Posterior vena cava (tissue), 2 donors: ENCODE results near the gene L1CAM. TPM values are rescaled to one million over a fixed set of nuclear protein-coding genes. Genes with fewer than 3 reads are reported as not detected.

Source experiments
- DNase-seq: peaks from one replicate; pipeline ENCODE4 v3.0.0-alpha.2; 2020; ENCODE audit warnings: low spot score
- intact Hi-C, 2 donors: fragments of 100-400 bp; cut with DNase I; formaldehyde crosslinking; loops; one replicate each; pipeline versions ENCODE4 v1.14.1 to v1.14.2; 2022 to 2023
- long read RNA-seq, 2 donors: library from polyadenylated mRNA; unstranded; transcript quantifications; one replicate each; pipeline ENCODE4 v2.0.0, GENCODE V29; 2020 to 2021
- total RNA-seq, 2 donors: library from RNA; stranded (reverse); fragmentation: NEBNext Ultra II Directional; extraction: Animal tissue kit (Norgen Biotek cat#: 25700); gene quantifications; one replicate each; pipeline ENCODE4 v1.2.1, GENCODE V29; 2021
- donor health status: DM: yes; HTN: yes; CAD: no.
- donor health status: DM: yes; HTN: yes; CAD: no.

The L1CAM gene
- total RNA-seq: 1 to 10 TPM; 3.8 to 4.4 TPM
- long read RNA-seq, donor 1, partial matches to known transcripts: 1 of 1 reads
- long read RNA-seq, donor 1, other reads (novel, unspliced or antisense): 0 of 1 reads
- long read RNA-seq, donor 2, partial matches to known transcripts: 3 of 3 reads
- long read RNA-seq, donor 2, other reads (novel, unspliced or antisense): 0 of 3 reads

DNA sequence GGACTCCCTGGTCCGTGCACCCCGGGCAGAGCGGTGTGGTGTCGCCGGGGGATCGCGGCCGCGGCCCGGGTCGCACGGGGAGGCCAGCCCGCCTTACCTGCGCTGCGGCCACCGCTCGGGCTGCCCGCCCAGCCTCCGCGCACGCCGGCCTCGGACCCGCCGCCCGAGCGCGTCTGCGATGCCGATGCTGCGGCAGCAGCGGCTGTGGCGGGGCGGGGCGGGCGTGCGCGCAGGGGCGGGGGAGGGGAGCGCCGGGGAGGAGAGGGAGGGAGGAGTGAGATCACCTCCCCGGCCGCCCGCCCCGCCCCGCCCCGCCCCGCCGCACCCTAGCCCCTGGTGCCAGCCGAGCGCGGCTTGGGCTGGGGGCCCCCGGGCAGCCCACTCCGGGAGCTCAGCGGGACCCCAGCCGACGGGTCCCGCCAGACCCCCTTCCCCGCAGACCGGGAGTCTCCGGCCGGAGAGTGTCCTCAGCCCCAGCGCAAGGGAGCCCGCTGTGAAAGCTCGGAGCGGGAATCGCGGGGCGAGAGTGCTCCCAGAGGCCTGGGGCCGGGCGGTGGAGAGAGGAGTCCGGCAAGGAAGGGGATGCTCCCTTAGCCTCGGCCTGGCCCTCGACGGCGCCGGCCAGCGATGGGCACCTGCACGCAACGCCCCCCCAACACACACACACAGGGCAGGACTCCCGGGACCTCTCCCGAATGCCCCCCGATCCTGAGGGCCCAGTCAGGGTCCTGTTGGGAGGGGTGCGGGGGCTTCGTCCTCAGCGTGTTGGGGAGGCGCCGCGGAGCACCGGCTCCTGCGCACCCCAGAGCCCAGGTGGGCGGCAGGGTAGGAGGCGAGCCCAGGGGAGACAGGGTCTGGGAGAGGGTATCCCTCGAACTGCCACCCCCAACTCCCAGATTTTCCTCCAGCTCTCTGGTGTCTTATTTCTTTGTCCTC, at the start of gene L1CAM:
TSS of gene L1CAM (minus strand) at position 206 of the 936 bp plus-strand sequence. CDS start 10,337 bp downstream, outside the sequence.
- no peak for DNase-seq
- intact Hi-C loops: no loop called here

DNA sequence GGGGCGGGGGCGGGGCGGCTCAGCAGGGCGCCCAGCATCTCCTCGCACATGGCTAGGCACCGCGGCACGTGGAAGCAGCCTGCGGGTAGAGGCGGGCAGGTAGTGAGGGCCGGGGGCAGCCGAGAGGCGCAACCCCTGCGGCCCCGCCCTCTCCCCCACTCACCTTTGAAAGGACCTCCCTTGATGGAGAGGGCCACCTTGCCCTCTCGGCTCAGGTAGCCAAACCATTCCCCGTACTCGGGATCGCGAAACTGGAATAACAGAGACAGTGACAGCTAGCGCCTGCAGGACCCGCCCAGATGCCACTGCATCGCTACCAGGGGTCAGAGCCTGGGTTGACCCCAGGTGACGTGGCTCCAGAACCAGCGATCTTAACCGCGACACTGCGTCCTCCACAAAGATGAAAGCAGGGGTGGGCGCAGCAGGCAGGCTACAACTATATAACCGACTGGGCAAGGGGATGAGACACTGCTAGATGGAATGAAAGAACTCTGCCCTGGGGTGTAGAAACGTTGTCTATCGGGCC, 49.4 kb upstream of the L1CAM start:
- intact Hi-C loops: no loop called here
- DNase-seq: no peak

DNA sequence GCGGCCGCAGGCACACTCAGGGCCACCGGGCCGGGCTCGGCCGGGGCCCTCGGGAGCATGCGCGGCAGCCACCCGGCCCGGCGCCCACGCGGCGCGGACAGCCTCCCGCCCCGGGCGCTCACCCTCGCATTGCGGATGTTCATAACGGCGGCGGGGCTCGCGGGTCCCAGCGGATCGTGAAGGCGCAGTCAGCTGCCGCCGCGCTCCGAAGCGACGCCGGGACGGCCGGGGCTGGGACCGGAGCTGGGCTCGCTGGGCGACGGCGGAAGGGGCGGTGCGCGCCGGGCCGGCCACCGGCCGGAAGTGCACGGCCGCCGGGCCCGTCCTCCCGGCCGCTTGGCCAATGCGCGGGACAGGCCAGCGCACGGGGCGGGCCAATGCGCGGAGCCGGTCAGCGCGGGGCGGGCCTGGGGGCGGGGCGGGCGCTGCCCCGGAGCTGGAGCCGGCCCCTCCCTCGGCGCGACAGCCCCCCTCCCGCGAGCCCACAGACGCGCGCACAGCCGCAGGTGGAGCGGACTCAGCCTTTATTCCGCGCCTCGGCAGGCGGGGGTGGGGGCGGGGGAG, 48.9 kb upstream of the L1CAM start, which contains the start of gene NAA10:
TSS of gene NAA10 (minus strand) at position 276 of the 564 bp plus-strand sequence. CDS start at position 143, 133 bp downstream.
- intact Hi-C loops: no loop called here
- DNase-seq: peak; percentile 91

GRCh38 chrX:153934148-153934761, 48.3 kb upstream of the L1CAM start:
- DNase-seq: no peak
- intact Hi-C loops: no loop called here

DNA sequence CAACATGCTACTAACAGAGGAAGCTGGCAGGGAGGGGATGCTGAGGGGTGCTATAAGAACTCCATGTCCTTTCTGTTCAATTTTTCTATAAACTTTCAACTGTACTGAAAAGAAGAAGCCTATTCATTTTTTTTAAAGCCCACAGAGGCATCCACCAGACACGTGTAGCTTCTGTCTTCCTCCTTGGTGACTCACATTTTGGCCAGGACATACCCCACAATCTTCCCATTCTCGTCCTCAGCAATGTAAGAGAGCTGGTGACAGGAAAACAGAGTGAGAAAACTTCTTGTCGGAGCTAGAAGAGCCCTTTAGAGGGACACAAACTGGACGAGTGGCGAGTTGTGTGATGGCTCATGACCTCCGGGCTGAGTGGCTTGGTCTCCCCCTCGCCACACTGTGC, 47.8 kb upstream of the L1CAM start:
- intact Hi-C loops: no loop called here
- DNase-seq: no peak

- DNase-seq: no peak
- intact Hi-C loops: no loop called here
Observed at GRCh38 chrX:153932220-153932915, 46.4 kb upstream of the L1CAM start.

- DNase-seq: no peak
- intact Hi-C loops: no loop called here
Observed at GRCh38 chrX:153931748-153932147, 45.8 kb upstream of the L1CAM start.

- intact Hi-C loops: no loop called here
- no peak for DNase-seq
Observed at GRCh38 chrX:153931151-153931550, 45.2 kb upstream of the L1CAM start.

DNA sequence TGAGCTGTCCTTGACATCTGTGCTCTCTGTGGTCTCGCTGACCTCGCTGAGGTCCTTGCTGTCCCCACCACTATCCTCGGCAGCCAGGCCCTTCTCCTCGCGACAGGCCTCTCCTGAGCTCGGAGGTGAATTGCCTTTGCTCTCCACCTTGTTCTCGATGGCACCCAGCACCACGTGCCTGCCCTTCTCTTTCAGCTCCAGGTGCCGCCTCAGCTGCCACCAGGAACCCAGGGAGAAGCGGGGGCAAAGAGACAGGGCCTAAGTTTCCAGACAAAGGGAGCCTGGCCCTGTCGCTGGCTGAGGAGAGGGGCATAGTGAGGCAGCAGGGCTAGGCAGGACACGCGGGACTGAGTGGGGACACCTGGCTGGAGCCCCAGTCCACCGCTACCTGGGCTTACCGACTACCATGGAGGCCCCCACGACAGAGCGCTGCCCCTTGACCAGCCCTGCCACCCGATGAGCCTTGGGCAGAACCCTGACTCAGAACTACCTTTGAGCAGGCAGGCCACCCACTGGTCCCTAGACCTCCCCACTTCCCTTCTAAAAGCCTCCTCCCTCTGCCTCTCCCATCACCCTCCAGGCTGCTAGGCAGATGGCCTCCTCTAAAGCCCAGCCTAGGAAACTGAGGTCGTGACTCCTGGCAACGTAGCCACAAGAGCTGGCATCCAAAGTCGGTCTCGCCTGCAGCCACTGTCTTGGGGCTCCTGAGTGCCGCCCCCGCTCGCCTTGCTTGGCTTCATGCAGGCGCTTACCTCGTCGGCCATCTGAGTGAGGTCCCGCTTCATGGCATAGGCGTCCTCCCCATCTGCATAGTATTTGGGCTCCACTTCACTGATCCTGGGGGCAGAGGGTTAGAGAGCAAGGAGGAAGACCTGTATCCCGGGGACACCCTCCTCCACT, 44.3 kb upstream of the L1CAM start:
- DNase-seq: no peak
- intact Hi-C loops: no loop called here

- intact Hi-C loops: loop anchor here in 1 of 2 donors (10.0 kb wide), 1 partner anchor 135 kb away; the partner anchor contains the start of genes IDH3G and SSR4
Observed at GRCh38 chrX:153929576-153929975, 43.6 kb upstream of the L1CAM start.

GRCh38 chrX:153928846-153929245, 42.9 kb upstream of the L1CAM start:
- DNase-seq: no peak
- intact Hi-C loops: loop anchor here in 1 of 2 donors (10.0 kb wide), 1 partner anchor 134 kb away; the partner anchor contains the start of genes IDH3G and SSR4

More at GRCh38 chrX:153929576-153929975, 43.6 kb upstream of the L1CAM start:
- no peak for DNase-seq

DNA sequence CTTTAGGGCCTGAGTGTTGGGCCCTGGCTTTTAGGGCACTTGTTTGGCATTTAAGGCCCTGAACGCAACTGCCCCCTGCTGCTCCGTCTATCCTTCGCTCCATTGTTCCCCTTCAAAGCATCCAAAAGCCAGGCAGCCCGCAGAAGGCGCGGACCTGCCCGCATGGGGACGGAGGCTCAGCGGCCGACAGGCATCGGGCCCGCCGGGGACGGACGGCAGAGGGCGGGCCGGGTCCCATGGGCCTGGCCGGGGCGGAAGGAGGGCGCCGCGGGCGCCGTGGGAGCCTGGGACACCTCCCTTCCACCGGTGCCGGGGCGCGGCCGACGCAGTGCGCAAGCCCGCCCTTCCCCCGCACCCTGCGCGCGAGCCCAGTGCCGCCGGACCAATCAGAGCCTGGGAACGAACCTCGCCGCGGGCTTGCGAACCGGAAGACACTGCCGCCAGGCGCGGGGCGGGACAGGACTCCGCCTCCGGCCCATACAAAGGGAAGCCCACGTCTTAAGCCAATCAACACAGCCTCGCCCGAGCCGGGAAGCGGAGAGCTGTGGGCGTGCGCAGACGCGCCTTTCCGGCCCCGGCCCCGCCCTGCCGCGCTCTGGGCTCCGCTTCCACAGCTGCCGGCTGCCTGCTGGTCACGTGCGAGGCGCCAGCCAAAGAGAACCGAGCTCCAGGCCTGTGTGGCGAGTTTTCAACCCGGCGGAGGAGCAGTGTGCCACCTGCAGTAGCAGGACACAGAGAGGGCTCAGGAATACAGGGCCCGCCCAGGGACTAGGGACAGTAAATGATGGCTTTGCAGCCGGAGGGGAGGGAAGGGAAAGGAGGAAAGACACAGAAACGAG, 42.2 kb upstream of the L1CAM start:
- intact Hi-C loops: loop anchor here in 1 of 2 donors (10.0 kb wide), 1 partner anchor 133 kb away; the partner anchor contains the start of genes IDH3G and SSR4
- peak; percentile 99 for DNase-seq

DNA sequence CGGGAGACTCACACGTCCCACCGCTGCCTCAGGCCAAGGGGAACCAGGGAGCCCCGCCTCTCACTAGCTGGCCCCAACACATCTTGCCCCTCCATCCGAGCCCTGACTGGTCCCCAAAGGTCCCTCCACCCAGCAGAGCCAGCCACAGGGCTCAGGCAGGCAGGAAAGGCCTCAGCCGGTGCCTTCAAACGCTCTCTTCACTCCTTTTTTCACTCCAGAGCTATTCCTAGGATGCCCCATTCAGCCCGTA, 41.6 kb upstream of the L1CAM start:
- intact Hi-C loops: loop anchor here in 1 of 2 donors (10.0 kb wide), 1 partner anchor 133 kb away; the partner anchor contains the start of genes IDH3G and SSR4

GRCh38 chrX:153926858-153927671, 41.1 kb upstream of the L1CAM start:
- no peak for DNase-seq
- intact Hi-C loops: loop anchor here in 1 of 2 donors (10.0 kb wide), 1 partner anchor 132 kb away; the partner anchor contains the start of genes IDH3G and SSR4

More for the DNA sequence above, 41.6 kb upstream of the L1CAM start:
- no peak for DNase-seq

DNA sequence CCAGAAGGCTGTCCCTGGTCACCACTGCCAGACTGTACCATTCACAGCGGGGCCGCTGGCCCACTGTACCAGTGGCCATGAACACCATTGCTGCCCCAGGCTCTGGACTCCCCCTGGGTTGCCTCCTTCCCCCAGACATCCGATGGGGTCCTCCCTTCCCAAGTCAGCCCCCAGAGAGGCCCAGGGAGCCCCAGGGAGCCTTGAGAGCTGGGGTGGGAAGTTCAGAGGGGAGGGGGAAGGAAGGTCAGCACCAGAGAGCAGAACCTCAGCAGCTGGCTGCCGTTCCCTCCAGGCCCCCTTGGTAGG, 40.5 kb upstream of the L1CAM start:
- intact Hi-C loops: loop anchor here in 1 of 2 donors (10.0 kb wide), 1 partner anchor 132 kb away; the partner anchor contains the start of genes IDH3G and SSR4
- no peak for DNase-seq
